ENCODE measurements around the gene SHISAL2A.
A peak's percentile ranks its signal among the peaks of the same experiment; 100 is the strongest.

Gene SHISAL2A

DNA sequence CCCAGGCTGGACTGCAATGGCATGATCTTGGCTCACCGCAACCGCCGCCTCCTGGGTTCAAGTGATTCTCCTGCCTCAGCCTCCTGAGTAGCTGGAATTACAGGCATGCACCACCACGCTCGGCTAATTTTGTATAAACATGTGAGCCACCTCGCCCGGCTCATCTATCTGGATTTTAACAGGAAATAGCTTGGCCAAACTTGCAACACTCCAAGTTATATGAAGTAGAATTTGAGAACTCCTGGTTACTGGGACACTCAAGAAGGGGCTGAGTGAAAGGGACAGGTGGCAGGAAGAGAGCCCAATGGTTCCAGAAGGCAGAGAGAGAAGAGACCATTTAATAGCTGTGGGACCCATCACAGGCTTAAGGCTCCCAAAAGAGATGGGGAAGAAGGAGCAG, 33.7 kb upstream of the SHISAL2A start:
- TF ChIP-seq Cebpa-rat (IDR thresholded peaks at IDR 0.05), result no peak
- Histone ChIP-seq H3K27ac (no peak overlapping the region), H3K4me1 (peaks cover 25% of the 10 kb centered on the region), H3K27me3 (no peaks in the 10 kb centered on the region), H3K9me3 (no peaks in the 10 kb centered on the region), H3K4me3 (no peak overlapping the region), H3K36me3 (no peaks in the 10 kb centered on the region), H4K20me1 (no peaks in the 10 kb centered on the region), H3K4me2 (no peak overlapping the region), H3K9ac (no peak overlapping the region)

- 0 out of 2 replicates have a peak overlapping the region, but pooled peaks have one; percentile 97 for H3K9ac ChIP-seq
- peak overlapping the region; percentile 93 for H3K4me2 ChIP-seq
- no peaks in the 10 kb centered on the region for H3K27me3 ChIP-seq
- H3K4me3 ChIP-seq, result 0 out of 2 replicates have a peak overlapping the region, but pooled peaks have one; percentile 87
- no peak overlapping the region for H3K27ac ChIP-seq
- H3K36me3 ChIP-seq, result peaks cover 13% of the 10 kb centered on the region
- H3K4me1 ChIP-seq, result peaks cover 39% of the 10 kb centered on the region
- no peak for TF ChIP-seq Cebpa-rat (IDR thresholded peaks at IDR 0.05)
- H3K9me3 ChIP-seq, result no peaks in the 10 kb centered on the region
- H4K20me1 ChIP-seq, result peaks cover 5% of the 10 kb centered on the region; the same call in 1 of the 2 replicates
Observed at GRCh38 chr1:52600533-52601179, 32.3 kb upstream of the SHISAL2A start.

GRCh38 chr1:52601519-52601918, 31.4 kb upstream of the SHISAL2A start:
- peaks cover 44% of the 10 kb centered on the region for H3K4me1 ChIP-seq
- H3K36me3 ChIP-seq, result peaks cover 22% of the 10 kb centered on the region
- no peaks in the 10 kb centered on the region for H3K9me3 ChIP-seq
- no peaks in the 10 kb centered on the region for H3K27me3 ChIP-seq
- H3K9ac ChIP-seq, result peak overlapping the region; percentile 97
- peak overlapping the region; percentile 98 for H3K27ac ChIP-seq
- H3K4me2 ChIP-seq, result peak overlapping the region; percentile 93
- peak overlapping the region; percentile 87 for H3K4me3 ChIP-seq
- TF ChIP-seq Cebpa-rat (IDR thresholded peaks at IDR 0.05), result no peak
- peaks cover 14% of the 10 kb centered on the region; the same call in 1 of the 2 replicates for H4K20me1 ChIP-seq

GRCh38 chr1:52601991-52602855, 30.7 kb upstream of the SHISAL2A start, which contains the start of gene GPX7:
Gene GPX7 (plus strand): TSS chr1:52602371. CDS start chr1:52602410, 39 bp downstream.
- Histone ChIP-seq H3K36me3 (peaks cover 29% of the 10 kb centered on the region), H3K4me1 (peaks cover 44% of the 10 kb centered on the region), H4K20me1 (peaks cover 18% of the 10 kb centered on the region; the same call in 1 of the 2 replicates), H3K9me3 (no peaks in the 10 kb centered on the region), H3K4me2 (peak within 1 kb of the TSS; percentile 93), H3K27me3 (no peaks in the 10 kb centered on the region), H3K27ac (peak within 1 kb of the TSS; percentile 98), H3K9ac (peak within 1 kb of the TSS; percentile 97), H3K4me3 (peak within 1 kb of the TSS; percentile 87)
- TF ChIP-seq Cebpa-rat (IDR thresholded peaks at IDR 0.05), result no peak

- Histone ChIP-seq H3K4me1 (peaks cover 44% of the 10 kb centered on the region), H3K27ac (peak overlapping the region; percentile 98), H3K27me3 (no peaks in the 10 kb centered on the region), H3K9me3 (no peaks in the 10 kb centered on the region), H3K36me3 (peaks cover 37% of the 10 kb centered on the region), H3K9ac (peak overlapping the region; percentile 97), H4K20me1 (peaks cover 18% of the 10 kb centered on the region; the same call in 1 of the 2 replicates), H3K4me3 (peak overlapping the region; percentile 87), H3K4me2 (peak overlapping the region; percentile 93)
- TF ChIP-seq Cebpa-rat (IDR thresholded peaks at IDR 0.05), result no peak
Observed at GRCh38 chr1:52602856-52603600, 29.9 kb upstream of the SHISAL2A start.

DNA sequence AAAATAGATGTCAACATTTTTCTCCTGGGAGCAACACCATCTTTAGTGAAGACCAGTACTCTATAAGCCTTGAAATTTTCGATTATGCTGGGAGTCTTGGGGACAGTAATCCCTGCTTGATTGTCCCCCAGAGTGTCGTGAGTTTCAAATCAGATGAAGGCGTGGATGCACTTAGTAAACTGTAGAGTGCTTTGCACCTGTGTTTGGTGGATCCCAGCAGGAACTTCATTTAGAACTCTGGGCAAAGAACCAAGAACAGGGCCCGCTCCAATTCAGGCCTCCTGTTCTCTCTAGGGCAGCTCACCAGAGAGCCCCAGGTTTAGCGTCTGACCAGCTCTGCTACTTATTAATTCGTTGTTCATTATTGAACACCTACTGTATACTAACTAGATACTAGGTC, 29.3 kb upstream of the SHISAL2A start:
- no peak for TF ChIP-seq Cebpa-rat (IDR thresholded peaks at IDR 0.05)
- Histone ChIP-seq H3K9ac (peak overlapping the region; percentile 97), H3K4me2 (peak overlapping the region; percentile 93), H3K9me3 (no peaks in the 10 kb centered on the region; the same call in 1 of the 2 replicates), H3K4me3 (peak overlapping the region; percentile 87), H4K20me1 (peaks cover 18% of the 10 kb centered on the region; the same call in 1 of the 2 replicates), H3K27ac (peak overlapping the region; percentile 98), H3K36me3 (peaks cover 43% of the 10 kb centered on the region), H3K27me3 (no peaks in the 10 kb centered on the region), H3K4me1 (peaks cover 44% of the 10 kb centered on the region)

DNA sequence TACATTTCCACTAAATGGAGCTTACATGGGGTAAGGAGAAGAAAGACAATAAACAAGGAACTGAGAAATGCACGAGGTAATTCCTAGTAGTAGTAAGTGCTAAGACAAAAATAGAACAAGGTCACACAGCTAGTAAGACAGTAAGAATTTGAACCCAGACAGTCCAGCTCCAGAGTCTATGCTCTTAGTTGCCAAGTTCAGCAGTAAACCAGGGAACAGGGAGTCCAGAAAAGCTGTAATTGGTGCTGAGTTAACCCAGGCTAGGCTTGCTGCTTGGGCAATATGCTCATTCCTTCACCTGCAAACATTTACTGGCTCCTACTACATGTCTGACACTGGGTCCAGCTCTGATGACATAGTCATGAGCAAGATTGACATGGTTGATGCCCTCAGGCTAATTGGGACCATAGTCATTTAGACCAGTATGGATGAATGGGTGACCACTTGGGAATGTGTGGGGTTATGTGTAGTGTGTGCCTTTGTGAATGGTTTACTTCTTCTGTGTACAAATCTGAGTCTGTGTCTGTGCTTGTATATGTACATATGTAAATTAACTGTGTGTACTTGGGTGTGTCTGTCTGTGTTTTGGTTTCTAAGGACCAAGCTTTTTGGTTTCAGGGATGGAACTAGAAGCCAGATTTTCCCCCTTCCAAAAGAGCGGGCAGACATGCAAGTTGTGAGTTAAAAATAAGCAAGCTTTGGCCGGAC, 28.8 kb upstream of the SHISAL2A start:
- peaks cover 49% of the 10 kb centered on the region for H3K36me3 ChIP-seq
- peak overlapping the region; percentile 87 for H3K4me3 ChIP-seq
- H3K4me1 ChIP-seq, result peaks cover 44% of the 10 kb centered on the region
- H3K9me3 ChIP-seq, result no peaks in the 10 kb centered on the region; the same call in 1 of the 2 replicates
- H4K20me1 ChIP-seq, result peaks cover 18% of the 10 kb centered on the region; the same call in 1 of the 2 replicates
- no peak for TF ChIP-seq Cebpa-rat (IDR thresholded peaks at IDR 0.05)
- peak overlapping the region; percentile 93 for H3K4me2 ChIP-seq
- H3K27ac ChIP-seq, result peak overlapping the region; percentile 98
- H3K9ac ChIP-seq, result peak overlapping the region; percentile 97
- H3K27me3 ChIP-seq, result no peaks in the 10 kb centered on the region

DNA sequence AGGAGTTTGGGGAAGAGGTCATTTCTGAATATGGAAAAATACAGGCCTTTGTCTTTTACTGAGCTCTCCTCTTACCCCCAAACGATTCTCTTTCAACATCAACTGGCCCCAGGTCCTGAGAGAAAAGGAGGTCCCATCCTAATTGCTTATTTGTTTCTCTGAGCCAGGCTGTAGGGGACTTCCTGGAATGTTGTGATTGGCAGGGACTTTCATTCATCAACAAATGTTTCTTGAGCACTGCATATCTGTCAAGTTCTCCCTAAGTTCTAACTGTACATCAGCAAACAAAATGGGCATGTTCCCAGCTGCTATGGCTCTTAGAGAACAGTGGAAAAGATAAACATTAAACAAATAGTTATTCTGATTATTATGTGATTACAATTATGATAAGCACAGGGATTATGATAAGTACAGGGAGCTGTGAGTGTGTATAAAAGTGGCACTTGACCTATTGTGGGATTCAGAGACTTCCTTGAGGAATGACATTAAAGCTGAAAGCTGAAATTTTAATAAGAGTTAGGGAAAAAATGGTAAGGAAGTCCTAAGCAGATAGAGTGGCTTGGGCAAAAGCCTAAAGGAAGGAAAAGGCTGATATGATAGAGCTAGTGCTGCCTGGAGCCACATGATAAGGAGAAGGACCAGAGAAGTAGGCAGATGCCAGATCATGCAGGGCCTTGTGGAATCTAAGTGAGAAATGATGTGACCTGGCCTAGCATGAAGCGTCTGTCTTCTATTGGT, 19.2 kb upstream of the SHISAL2A start:
- H3K4me2 ChIP-seq, result no peak overlapping the region

More for the DNA sequence above, 19.2 kb upstream of the SHISAL2A start:
- no peaks in the 10 kb centered on the region for H4K20me1 ChIP-seq
- no peak overlapping the region for H3K4me3 ChIP-seq
- peaks cover 95% of the 10 kb centered on the region for H3K36me3 ChIP-seq
- H3K9ac ChIP-seq, result no peak overlapping the region
- H3K4me1 ChIP-seq, result no peaks in the 10 kb centered on the region
- H3K27me3 ChIP-seq, result no peaks in the 10 kb centered on the region
- no peak overlapping the region for H3K27ac ChIP-seq
- no peaks in the 10 kb centered on the region for H3K9me3 ChIP-seq
- TF ChIP-seq Cebpa-rat (IDR thresholded peaks at IDR 0.05), result no peak
